GM15510 (cell line): ENCODE data around the gene GABRD.

Experiments used
- POLR2A ChIP-seq: IDR thresholded peaks from 3 replicates; pipeline ENCODE4 v1.6.1; 2011; ENCODE audit warnings: borderline replicate concordance; ENCODE audit not compliant: insufficient read length; ENCODE audit errors: extremely low read depth

Gene GABRD

GRCh38 chr1:2019172-2019543 is at the start of gene GABRD:
Gene GABRD, plus strand, starts transcription at chr1:2019345. Its CDS starts 79 bp downstream, at chr1:2019424.
- TF ChIP-seq POLR2A = no peak

GRCh38 chr1:1969505-1969900 is 49.6 kb upstream of the GABRD start:
- TF ChIP-seq POLR2A = no peak

GRCh38 chr1:1969953-1970716 is 49.0 kb upstream of the GABRD start:
- no peak for TF ChIP-seq POLR2A

GRCh38 chr1:1971017-1971416 is 48.1 kb upstream of the GABRD start:
- no peak for TF ChIP-seq POLR2A

GRCh38 chr1:1971688-1972087 is 47.5 kb upstream of the GABRD start:
- TF ChIP-seq POLR2A = no peak

- no peak for TF ChIP-seq POLR2A
Measured at GRCh38 chr1:1972976-1973715, 46.0 kb upstream of the GABRD start.

GRCh38 chr1:1973716-1974642 is 45.2 kb upstream of the GABRD start:
- TF ChIP-seq POLR2A = no peak

- TF ChIP-seq POLR2A = no peak
Measured at GRCh38 chr1:1974834-1975233, 44.3 kb upstream of the GABRD start.

GRCh38 chr1:1975535-1975934 is 43.6 kb upstream of the GABRD start:
- no peak for TF ChIP-seq POLR2A

- TF ChIP-seq POLR2A = no peak
Measured at GRCh38 chr1:1976031-1976430, 43.1 kb upstream of the GABRD start.

GRCh38 chr1:1978108-1978507 is 41.0 kb upstream of the GABRD start:
- no peak for TF ChIP-seq POLR2A

GRCh38 chr1:1979482-1980165 is 39.5 kb upstream of the GABRD start:
- TF ChIP-seq POLR2A = no peak

GRCh38 chr1:1980467-1981141 is 38.5 kb upstream of the GABRD start:
- TF ChIP-seq POLR2A = no peak

- no peak for TF ChIP-seq POLR2A
Measured at GRCh38 chr1:1981142-1981500, 38.0 kb upstream of the GABRD start.
